ENCODE data around the gene C16orf78.

C16orf78 gene

DNA sequence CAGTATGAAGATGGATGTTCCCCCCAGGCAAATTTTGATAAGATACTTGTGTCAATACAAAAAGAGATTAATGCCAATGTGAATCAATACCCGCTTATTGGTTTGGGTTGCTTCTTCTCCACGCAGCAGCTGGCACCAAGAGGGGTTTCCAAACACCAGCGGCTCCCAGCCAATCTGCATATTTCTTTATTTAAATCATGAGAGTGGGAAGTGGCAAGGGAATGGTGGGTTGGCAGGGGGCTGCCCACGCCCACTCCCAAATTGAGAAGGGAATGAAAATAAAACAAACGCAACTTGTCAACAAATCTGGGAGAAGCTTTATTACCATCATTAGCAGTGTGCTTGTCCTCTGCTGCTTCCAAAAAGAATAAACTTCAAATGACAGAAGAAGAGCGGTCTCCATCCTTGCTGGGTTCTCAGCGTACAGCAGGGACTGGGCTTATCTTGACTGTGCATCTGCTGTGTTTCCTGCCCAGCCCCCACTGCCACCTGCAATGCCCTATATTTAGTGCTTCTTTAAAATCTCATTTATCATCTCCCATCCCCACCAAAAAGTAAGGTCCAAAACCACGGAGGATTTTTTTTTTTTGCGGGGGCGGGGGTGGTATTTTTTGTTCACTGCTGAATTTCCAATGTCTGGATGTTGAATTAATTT, 34.9 kb upstream of the C16orf78 start:
- TF ChIP-seq, protein P1, sequence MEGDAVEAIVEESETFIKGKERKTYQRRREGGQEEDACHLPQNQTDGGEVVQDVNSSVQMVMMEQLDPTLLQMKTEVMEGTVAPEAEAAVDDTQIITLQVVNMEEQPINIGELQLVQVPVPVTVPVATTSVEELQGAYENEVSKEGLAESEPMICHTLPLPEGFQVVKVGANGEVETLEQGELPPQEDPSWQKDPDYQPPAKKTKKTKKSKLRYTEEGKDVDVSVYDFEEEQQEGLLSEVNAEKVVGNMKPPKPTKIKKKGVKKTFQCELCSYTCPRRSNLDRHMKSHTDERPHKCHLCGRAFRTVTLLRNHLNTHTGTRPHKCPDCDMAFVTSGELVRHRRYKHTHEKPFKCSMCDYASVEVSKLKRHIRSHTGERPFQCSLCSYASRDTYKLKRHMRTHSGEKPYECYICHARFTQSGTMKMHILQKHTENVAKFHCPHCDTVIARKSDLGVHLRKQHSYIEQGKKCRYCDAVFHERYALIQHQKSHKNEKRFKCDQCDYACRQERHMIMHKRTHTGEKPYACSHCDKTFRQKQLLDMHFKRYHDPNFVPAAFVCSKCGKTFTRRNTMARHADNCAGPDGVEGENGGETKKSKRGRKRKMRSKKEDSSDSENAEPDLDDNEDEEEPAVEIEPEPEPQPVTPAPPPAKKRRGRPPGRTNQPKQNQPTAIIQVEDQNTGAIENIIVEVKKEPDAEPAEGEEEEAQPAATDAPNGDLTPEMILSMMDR (IDR thresholded peaks at IDR 0.05): no peak
- Histone ChIP-seq H3K36me3 (no peaks in the 10 kb centered on the region), H3K4me3 (ENCODE audit: low read depth in 1 of 2, low read length in 1 of 2) (no peak overlapping the region), H3K27ac (no peak overlapping the region), H3K9me3 (no peaks in the 10 kb centered on the region), H3K27me3 (peaks cover 20% of the 10 kb centered on the region), H3K4me1 (ENCODE audit: control insufficient read depth in 1 of 2, insufficient read depth in 1 of 2, low read depth in 1 of 2, low read length in 1 of 2) (no peaks in the 10 kb centered on the region)

DNA sequence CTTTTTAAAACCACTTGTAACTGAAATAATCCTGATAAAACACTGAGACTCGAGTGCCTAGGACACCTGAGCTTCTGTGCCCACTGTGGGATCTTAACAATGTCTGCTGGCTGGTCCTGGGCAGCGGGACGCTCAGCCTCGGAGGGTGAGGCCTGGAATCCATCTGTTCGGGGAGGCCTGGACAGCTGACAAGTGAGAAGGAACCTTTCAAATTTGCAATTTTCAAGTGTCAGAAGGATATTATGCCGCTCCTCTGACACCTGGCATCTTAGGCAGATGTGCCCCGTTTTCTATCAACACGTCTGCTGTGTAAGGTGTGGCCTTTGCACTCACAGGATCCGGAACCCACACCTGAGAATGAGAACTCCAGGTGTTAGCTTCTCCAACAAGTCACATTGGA, 33.1 kb upstream of the C16orf78 start:
- no peak overlapping the region for H3K4me3 ChIP-seq (ENCODE audit: low read depth in 1 of 2, low read length in 1 of 2)

DNA sequence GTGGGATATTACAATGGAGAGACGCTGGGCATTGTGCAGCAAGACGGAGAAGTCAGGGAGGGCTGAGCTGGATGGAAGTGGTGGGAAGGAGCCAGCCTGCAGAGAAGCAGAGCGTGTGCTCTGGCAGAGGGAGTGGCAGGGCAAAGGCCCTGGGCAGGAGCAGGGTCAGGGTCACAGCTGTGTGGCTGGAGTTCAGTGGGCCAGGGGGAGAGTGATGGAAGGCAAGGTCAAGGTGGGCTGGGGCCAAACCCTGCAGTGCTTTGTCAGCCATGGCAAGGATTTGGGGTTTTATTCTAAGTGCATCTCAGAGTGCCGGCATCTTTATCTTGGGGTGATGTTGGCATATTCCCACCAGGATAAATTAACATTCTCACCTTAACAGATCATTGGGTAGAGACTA, 31.9 kb upstream of the C16orf78 start:
- TF ChIP-seq, protein P1 (IDR thresholded peaks at IDR 0.05): no peak
- Histone ChIP-seq H3K27me3 (peaks cover 20% of the 10 kb centered on the region), H3K9me3 (no peaks in the 10 kb centered on the region), H3K4me1 (ENCODE audit: control insufficient read depth in 1 of 2, insufficient read depth in 1 of 2, low read depth in 1 of 2, low read length in 1 of 2) (no peaks in the 10 kb centered on the region), H3K36me3 (no peaks in the 10 kb centered on the region), H3K27ac (no peak overlapping the region), H3K4me3 (ENCODE audit: low read depth in 1 of 2, low read length in 1 of 2) (no peak overlapping the region)

More for the DNA sequence above, 33.1 kb upstream of the C16orf78 start:
- Histone ChIP-seq H3K27me3 (peaks cover 20% of the 10 kb centered on the region), H3K4me1 (ENCODE audit: control insufficient read depth in 1 of 2, insufficient read depth in 1 of 2, low read depth in 1 of 2, low read length in 1 of 2) (no peaks in the 10 kb centered on the region), H3K9me3 (no peaks in the 10 kb centered on the region), H3K27ac (no peak overlapping the region), H3K36me3 (no peaks in the 10 kb centered on the region)
- TF ChIP-seq, protein P1 (IDR thresholded peaks at IDR 0.05): no peak

DNA sequence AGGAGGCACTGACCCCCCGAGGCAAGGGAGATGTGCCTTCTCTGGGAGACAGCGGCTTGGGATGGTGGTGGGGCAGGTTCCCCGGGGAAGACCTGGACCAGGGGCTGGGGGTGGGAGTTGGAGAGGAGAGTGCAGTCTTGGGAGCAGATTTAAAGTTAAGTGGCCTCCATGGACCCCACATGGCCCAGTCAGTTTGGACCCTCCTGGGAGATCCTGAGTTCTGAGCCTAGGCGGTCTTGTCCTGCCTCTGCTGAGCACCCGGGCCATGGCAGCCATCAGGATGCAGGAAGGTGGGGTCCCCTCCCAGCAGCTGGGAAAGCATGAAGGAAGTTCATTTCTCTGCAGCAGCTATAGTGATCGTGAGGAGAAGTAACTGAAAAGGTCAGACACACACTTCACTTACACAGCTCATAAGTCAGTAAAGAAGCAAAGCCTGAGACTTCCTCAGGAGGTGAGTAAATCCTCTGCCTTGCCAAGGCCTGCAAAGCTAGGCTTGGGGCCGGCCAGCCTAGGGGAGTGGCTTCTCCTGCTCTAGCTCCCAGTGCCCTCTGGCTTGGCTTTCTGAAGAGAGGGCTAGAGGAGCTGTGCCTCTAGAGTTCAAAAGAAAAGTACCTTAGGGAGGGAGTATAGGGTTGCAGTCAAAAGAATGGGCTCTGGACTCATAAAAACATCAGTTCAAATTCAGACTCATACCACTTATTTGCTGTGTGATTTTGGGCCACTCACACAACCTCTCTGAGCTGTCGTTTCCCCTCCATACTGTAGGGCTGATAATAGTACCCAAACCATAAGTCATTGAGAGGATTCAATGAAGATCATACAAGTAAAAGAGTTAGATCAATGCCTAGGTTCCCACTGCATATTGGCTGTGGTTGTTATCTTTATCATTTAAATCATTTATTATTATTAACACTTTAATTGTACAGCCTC, 31.0 kb upstream of the C16orf78 start:
- TF ChIP-seq, protein P1 (IDR thresholded peaks at IDR 0.05): no peak
- no peak overlapping the region for H3K4me3 ChIP-seq (ENCODE audit: low read depth in 1 of 2, low read length in 1 of 2)
- H3K9me3 ChIP-seq: no peaks in the 10 kb centered on the region
- no peaks in the 10 kb centered on the region for H3K4me1 ChIP-seq (ENCODE audit: control insufficient read depth in 1 of 2, insufficient read depth in 1 of 2, low read depth in 1 of 2, low read length in 1 of 2)
- H3K36me3 ChIP-seq: no peaks in the 10 kb centered on the region
- peaks cover 20% of the 10 kb centered on the region for H3K27me3 ChIP-seq
- H3K27ac ChIP-seq: no peak overlapping the region

DNA sequence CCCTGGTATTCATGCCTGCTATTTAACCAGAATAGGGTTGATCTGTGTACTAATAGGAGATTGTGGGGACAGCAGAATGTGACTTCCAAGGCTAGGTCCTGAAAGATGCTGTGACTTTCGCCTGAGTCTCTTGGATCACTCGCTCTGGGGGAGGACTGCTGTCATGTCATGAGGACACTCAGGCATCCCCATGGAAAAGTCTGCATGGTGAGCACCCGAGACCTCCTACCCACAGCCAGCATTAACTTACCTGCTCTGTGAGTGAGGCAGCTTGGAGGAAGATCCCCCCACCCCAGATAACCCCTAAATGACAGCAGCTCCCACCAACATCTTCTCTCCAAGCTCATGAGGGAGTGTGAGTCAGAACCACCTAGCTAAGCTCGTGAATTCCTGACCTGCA, 30.3 kb upstream of the C16orf78 start:
- Histone ChIP-seq H3K27me3 (peaks cover 13% of the 10 kb centered on the region), H3K36me3 (no peaks in the 10 kb centered on the region), H3K27ac (no peak overlapping the region), H3K9me3 (no peaks in the 10 kb centered on the region), H3K4me3 (ENCODE audit: low read depth in 1 of 2, low read length in 1 of 2) (no peak overlapping the region), H3K4me1 (ENCODE audit: control insufficient read depth in 1 of 2, insufficient read depth in 1 of 2, low read depth in 1 of 2, low read length in 1 of 2) (no peaks in the 10 kb centered on the region)
- TF ChIP-seq, protein P1 (IDR thresholded peaks at IDR 0.05): no peak

Data from neutrophil (primary cell).